GM23338 (cell line): ENCODE data around the gene LRRC75B. TPM values are rescaled to one million over a fixed set of nuclear protein-coding genes. Genes with fewer than 3 reads are reported as not detected.

Experiments used
- ATAC-seq: fragments of 200-7000 bp; cut with Tn5 transposase; 3 replicates; pipeline ENCODE4 v1.9.1; 2020
- DNase-seq: peaks from one replicate; pipeline ENCODE4 v3.0.0-alpha.2; 2015; ENCODE audit warnings: low spot score
- H2AFZ ChIP-seq: fragments of 200-600 bp; sonication (generic); 2 replicates; pipeline ENCODE4 v1.8.0; 2016; ENCODE audit warnings: antibody characterized with exemption, mild to moderate bottlenecking, moderate library complexity
- H3F3A ChIP-seq: fragments of 200-600 bp; sonication (generic); replicated peaks from 2 replicates; pipeline ENCODE4 v1.8.0; 2017; ENCODE audit warnings: antibody characterized with exemption, mixed run types, low read depth
- H3K27ac ChIP-seq: fragments of 200-600 bp; sonication (generic); 2 replicates; pipeline ENCODE4 v1.6.1; 2016; ENCODE audit warnings: low read depth
- H3K27me3 ChIP-seq: fragments of 200-600 bp; sonication (generic); 2 replicates; pipeline ENCODE4 v1.8.0; 2016; ENCODE audit warnings: mild to moderate bottlenecking, mixed run types, moderate library complexity; ENCODE audit not compliant: insufficient read depth
- H3K36me3 ChIP-seq: fragments of 200-600 bp; sonication (generic); 2 replicates; pipeline ENCODE4 v1.8.0; 2016; ENCODE audit warnings: mild to moderate bottlenecking; ENCODE audit not compliant: insufficient read depth
- H3K4me1 ChIP-seq: fragments of 200-600 bp; sonication (generic); 2 replicates; pipeline ENCODE4 v1.8.0; 2016; ENCODE audit warnings: mild to moderate bottlenecking, moderate library complexity; ENCODE audit not compliant: insufficient read depth
- H3K4me2 ChIP-seq: fragments of 200-600 bp; sonication (generic); 2 replicates; pipeline ENCODE4 v1.7.1; 2017; ENCODE audit warnings: mixed run types
- H3K4me3 ChIP-seq: fragments of 200-600 bp; sonication (generic); 2 replicates; pipeline ENCODE4 v1.6.1; 2016; ENCODE audit warnings: mixed run types
- H3K79me2 ChIP-seq: fragments of 200-600 bp; sonication (generic); replicated peaks from 2 replicates; pipeline ENCODE4 v1.8.0; 2017; ENCODE audit warnings: mild to moderate bottlenecking; ENCODE audit not compliant: insufficient read depth
- H3K9me2 ChIP-seq: fragments of 200-600 bp; sonication (generic); 2 replicates; pipeline ENCODE4 v1.8.0; 2017; ENCODE audit not compliant: insufficient read depth
- H4K20me1 ChIP-seq: fragments of 200-600 bp; sonication (generic); replicated peaks from 2 replicates; pipeline ENCODE4 v1.8.0; 2017; ENCODE audit warnings: mild to moderate bottlenecking; ENCODE audit not compliant: insufficient read depth
- H3K27ac Mint-ChIP-seq: 2 replicates; pipeline ENCODE4 v1.8.0; 2020; ENCODE audit warnings: inconsistent platforms, mild to moderate bottlenecking, moderate library complexity, mixed read lengths
- H3K27me3 Mint-ChIP-seq: 3 replicates; pipeline ENCODE4 v1.8.0; 2022; ENCODE audit warnings: low read depth, mild to moderate bottlenecking, moderate library complexity, mixed read lengths, inconsistent platforms; ENCODE audit not compliant: insufficient read depth, poor library complexity
- H3K36me3 Mint-ChIP-seq: 3 replicates; pipeline ENCODE4 v1.8.0; 2021; ENCODE audit warnings: low read depth, mild to moderate bottlenecking, inconsistent platforms, moderate library complexity, mixed read lengths
- H3K4me1 Mint-ChIP-seq: 3 replicates; pipeline ENCODE4 v1.8.0; 2020; ENCODE audit warnings: mild to moderate bottlenecking, inconsistent platforms, mixed read lengths
- H3K4me3 Mint-ChIP-seq: 3 replicates; pipeline ENCODE4 v1.8.0; 2021; ENCODE audit warnings: moderate library complexity, mild to moderate bottlenecking, inconsistent platforms, mixed read lengths
- H3K9me3 Mint-ChIP-seq: 3 replicates; pipeline ENCODE4 v1.8.0; 2020; ENCODE audit warnings: moderate library complexity, mild to moderate bottlenecking, inconsistent platforms, mixed read lengths
- CREB1 ChIP-seq: fragments of 250-450 bp; sonication (Bioruptor Pico); IDR thresholded peaks from 2 replicates; pipeline ENCODE4 v1.5.0; 2020; ENCODE audit warnings: low read depth, mild to moderate bottlenecking, moderate library complexity
- ZNF114 ChIP-seq: fragments of 250-450 bp; sonication (Bioruptor Pico); IDR thresholded peaks from 2 replicates; pipeline ENCODE4 v1.5.0; 2020; ENCODE audit warnings: mild to moderate bottlenecking, moderate library complexity
- ZNF462 ChIP-seq: fragments of 250-450 bp; sonication (Bioruptor Pico); IDR thresholded peaks from 2 replicates; pipeline ENCODE4 v1.5.0; 2020; ENCODE audit warnings: mild to moderate bottlenecking, moderate library complexity
- polyA plus RNA-seq: library from polyadenylated mRNA; unstranded; fragments of >200 nt; fragmentation: Nextera tagmentation; extraction: Ambion mirVana; gene quantifications from 2 replicates; pipeline ENCODE4 v1.2.1, GENCODE V29; 2016
- total RNA-seq: library from RNA; depleted of rRNA; stranded (reverse); fragments of >200 nt; shearing (Covaris generic); gene quantifications from 2 replicates; pipeline ENCODE4 v1.2.3, GENCODE V29; 2014

LRRC75B gene
- total and polyA plus RNA-seq, 2 experiments from 2014 or later = 17.6 to 22.1 TPM

GRCh38 chr22:24566899-24567511 lies 25.9 kb downstream of the LRRC75B start:
- Histone ChIP-seq H3F3A (0 out of 2 replicates have a peak, but pooled peaks cover 5% of the 10 kb centered on the region), H3K79me2 (peaks cover 66% of the 10 kb centered on the region)
- no peaks in the 10 kb centered on the region for H3K9me3 Mint-ChIP-seq

More at GRCh38 chr22:24566899-24567511, 25.9 kb downstream of the LRRC75B start:
- no peaks in the 10 kb centered on the region for H3K9me2 ChIP-seq
- H3K36me3 ChIP-seq = peaks cover 38% of the 10 kb centered on the region
- Mint-ChIP-seq H3K4me1 (no peaks in the 10 kb centered on the region), H3K4me3 (no peak overlapping the region), H3K36me3 (peaks cover 64% of the 10 kb centered on the region), H3K27me3 (no peaks in the 10 kb centered on the region), H3K27ac (no peak overlapping the region; the same call in 1 of the 2 replicates)
- no peaks in the 10 kb centered on the region for H3K27me3 ChIP-seq
- TF ChIP-seq ZNF462 = no peak
- no peak for TF ChIP-seq CREB1
- no peak for TF ChIP-seq ZNF114 (CRISPR knock-in tag)
- no peak overlapping the region for H2AFZ ChIP-seq
- ATAC-seq = no peak
- no peaks in the 10 kb centered on the region for H3K4me1 ChIP-seq
- no peak for DNase-seq
- no peak overlapping the region for H3K4me3 ChIP-seq
- H3K27ac ChIP-seq = no peak overlapping the region
- peaks cover 56% of the 10 kb centered on the region for H4K20me1 ChIP-seq
- H3K4me2 ChIP-seq = no peak overlapping the region
